ENCODE data around the gene CDC42BPB. TPM values are rescaled to one million over a fixed set of nuclear protein-coding genes. Genes with fewer than 3 reads are reported as not detected.
A peak's percentile ranks its signal among the peaks of the same experiment; 100 is the strongest.

CDC42BPB gene
- total RNA-seq, 1 experiment from 2014 or later = 103 TPM

DNA sequence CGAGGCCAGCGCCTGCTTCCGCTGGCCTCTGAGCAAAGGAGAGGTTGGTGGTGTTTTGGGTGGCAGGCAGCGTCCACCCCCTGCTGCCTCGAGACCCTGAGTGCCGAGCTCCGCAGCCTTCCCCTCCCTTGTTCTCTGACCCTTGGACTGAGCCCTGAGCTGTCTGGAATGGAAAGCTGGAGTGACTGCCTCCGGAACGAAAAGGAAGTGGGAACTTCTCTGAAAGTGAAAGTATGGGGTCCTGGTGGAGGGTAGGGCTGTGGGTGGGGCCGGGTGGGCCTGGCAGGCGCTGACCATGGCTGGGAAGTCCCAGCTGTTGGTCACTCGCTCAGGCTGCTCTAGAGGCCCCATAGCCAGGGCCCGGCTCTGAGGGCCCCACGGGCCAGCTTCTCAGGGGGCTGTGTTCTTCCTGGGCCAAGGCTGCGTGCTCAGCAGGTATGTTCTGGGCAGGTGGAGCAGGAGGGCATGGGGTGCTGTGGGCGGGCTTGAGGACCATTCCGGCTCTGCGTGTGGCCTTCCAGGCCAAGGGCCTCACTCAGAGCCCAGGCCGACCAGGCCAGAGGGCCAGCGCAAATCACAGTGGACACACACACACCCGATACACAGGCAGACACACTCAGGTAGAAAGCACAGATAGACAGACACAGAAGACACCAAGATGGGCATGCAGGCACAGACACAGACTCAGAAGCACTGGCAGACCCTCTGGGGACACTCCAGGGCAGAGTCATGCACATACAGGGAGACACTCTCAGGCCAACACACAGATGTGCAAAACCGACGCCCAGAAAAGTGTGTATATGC, 37.3 kb upstream of the CDC42BPB start, which contains the start of gene EXOC3L4:
Gene EXOC3L4 (plus strand): TSS at position 320 of the 804 bp plus-strand sequence. CDS start 5,495 bp downstream, outside the sequence.
- Histone ChIP-seq H2BK120ac (ENCODE audit: low read depth, low read length, poor library complexity, severe bottlenecking) (no peak within 1 kb of the TSS), H3K27me3 (ENCODE audit: insufficient read depth, low read length) (no peaks in the 10 kb centered on the region; the same call in 1 of the 2 replicates), H3K56ac (ENCODE audit: insufficient read length, low read depth, low read length) (no peak within 1 kb of the TSS), H3K79me1 (ENCODE audit: insufficient read depth, low read depth, low read length, poor library complexity, severe bottlenecking) (no peaks in the 10 kb centered on the region), H3K4me1 (ENCODE audit: insufficient read depth, low read length) (no peaks in the 10 kb centered on the region; the same call in 1 of the 2 replicates), H4K91ac (ENCODE audit: insufficient read length, low read depth, low read length) (no peak within 1 kb of the TSS), H2BK5ac (ENCODE audit: insufficient read length, low read length) (no peak within 1 kb of the TSS), H2BK20ac (ENCODE audit: low read depth, low read length, poor library complexity, severe bottlenecking) (no peak within 1 kb of the TSS), H2BK12ac (ENCODE audit: insufficient read length, low read depth, low read length) (no peak within 1 kb of the TSS), H4K20me1 (ENCODE audit: control insufficient read depth, insufficient read depth, insufficient read length) (no peaks in the 10 kb centered on the region), H2AK5ac (ENCODE audit: insufficient read length, low read length) (no peak within 1 kb of the TSS), H3K18ac (ENCODE audit: insufficient read length, low read depth, low read length) (no peak within 1 kb of the TSS), H2BK15ac (ENCODE audit: low read depth, low read length) (no peak within 1 kb of the TSS), H3K4ac (ENCODE audit: low read depth, low read length) (no peak within 1 kb of the TSS), H3K23ac (ENCODE audit: insufficient read length, low read depth, low read length) (no peak within 1 kb of the TSS), H3K27ac (ENCODE audit: insufficient read length, low read depth, low read length) (no peak within 1 kb of the TSS), H4K5ac (ENCODE audit: insufficient read length, low read depth, low read length) (no peak within 1 kb of the TSS), H3T11ph (ENCODE audit: low read length) (no peak within 1 kb of the TSS), H3K9me3 (ENCODE audit: control insufficient read depth, low read depth, low read length) (no peaks in the 10 kb centered on the region), H4K8ac (replicated peaks; ENCODE audit: insufficient read length, low read depth, low read length) (no peak within 1 kb of the TSS), H3K4me2 (ENCODE audit: insufficient read depth, insufficient read length, low read length) (no peak within 1 kb of the TSS), H3K14ac (ENCODE audit: insufficient read depth, low read length) (no peak within 1 kb of the TSS), H3K79me2 (ENCODE audit: insufficient read depth, low read length) (no peaks in the 10 kb centered on the region), H3K23me2 (ENCODE audit: insufficient read length, low read depth, low read length, poor library complexity, severe bottlenecking) (peaks cover 4% of the 10 kb centered on the region), H2AFZ (ENCODE audit: low read length) (no peak within 1 kb of the TSS), H3K9ac (ENCODE audit: extremely low read depth, insufficient read length, low read length) (no peak within 1 kb of the TSS)
- peaks cover 11% of the 10 kb centered on the region for H3K27me3 Mint-ChIP-seq (ENCODE audit: low read depth)
- H3K4me3 Mint-ChIP-seq = 0 out of 5 replicates have a peak within 1 kb of the TSS, but pooled peaks of 1 of the 2 experiments have one; percentile 1
- H3K36me3 Mint-ChIP-seq (ENCODE audit: insufficient read depth in 1 of 3, low read depth in 3 of 3) = no peaks in the 10 kb centered on the region
- H3K4me1 Mint-ChIP-seq = peaks cover 15 to 37% of the 10 kb centered on the region in 2 experiments
- no peak for DNase-seq
- TF ChIP-seq, protein P1, sequence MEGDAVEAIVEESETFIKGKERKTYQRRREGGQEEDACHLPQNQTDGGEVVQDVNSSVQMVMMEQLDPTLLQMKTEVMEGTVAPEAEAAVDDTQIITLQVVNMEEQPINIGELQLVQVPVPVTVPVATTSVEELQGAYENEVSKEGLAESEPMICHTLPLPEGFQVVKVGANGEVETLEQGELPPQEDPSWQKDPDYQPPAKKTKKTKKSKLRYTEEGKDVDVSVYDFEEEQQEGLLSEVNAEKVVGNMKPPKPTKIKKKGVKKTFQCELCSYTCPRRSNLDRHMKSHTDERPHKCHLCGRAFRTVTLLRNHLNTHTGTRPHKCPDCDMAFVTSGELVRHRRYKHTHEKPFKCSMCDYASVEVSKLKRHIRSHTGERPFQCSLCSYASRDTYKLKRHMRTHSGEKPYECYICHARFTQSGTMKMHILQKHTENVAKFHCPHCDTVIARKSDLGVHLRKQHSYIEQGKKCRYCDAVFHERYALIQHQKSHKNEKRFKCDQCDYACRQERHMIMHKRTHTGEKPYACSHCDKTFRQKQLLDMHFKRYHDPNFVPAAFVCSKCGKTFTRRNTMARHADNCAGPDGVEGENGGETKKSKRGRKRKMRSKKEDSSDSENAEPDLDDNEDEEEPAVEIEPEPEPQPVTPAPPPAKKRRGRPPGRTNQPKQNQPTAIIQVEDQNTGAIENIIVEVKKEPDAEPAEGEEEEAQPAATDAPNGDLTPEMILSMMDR (conservative IDR thresholded peaks at IDR 0.05) = no peak
- H3K27ac Mint-ChIP-seq = peak within 1 kb of the TSS in 1 of 3 experiments; percentile 42; a peak in 2 of 7 replicates
- H3K9me3 Mint-ChIP-seq = no peaks in the 10 kb centered on the region
- no CpG with 5 or more reads among the region's 23 CpGs for WGBS (ENCODE audit: extremely low coverage, insufficient read length, low lambda C conversion rate)

Measured in H9 (cell line).